Measurements from ENCODE around the gene DNER.

Gene DNER

GRCh38 chr2:229673676-229674075 lies 40.7 kb downstream of the DNER start:
- DNase-seq: peak in 1 of 58 donors; percentile 17

GRCh38 chr2:229672021-229672420 lies 42.3 kb downstream of the DNER start:
- DNase-seq: no peak

DNA sequence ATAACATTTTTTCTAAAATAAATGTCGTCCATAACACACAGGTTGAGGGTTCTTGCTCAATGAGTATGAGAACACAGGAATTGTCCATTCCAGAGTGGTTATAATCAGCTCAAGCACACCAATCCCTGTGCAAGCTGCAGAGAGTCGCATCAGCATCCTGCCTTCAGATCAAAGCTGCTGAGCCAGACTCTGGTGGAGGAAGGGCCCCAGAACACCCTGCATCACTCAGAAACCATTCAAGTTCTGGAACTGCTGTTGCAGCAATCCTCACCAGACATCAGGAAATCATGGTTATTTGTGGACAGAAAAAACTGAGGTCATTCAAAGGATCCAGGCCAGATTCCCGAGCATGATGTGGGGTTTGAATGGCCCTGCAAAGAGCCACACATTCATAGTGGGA lies 44.5 kb downstream of the DNER start:
- peak in 9 of 58 donors; percentile 3 to 36 (median 17) for DNase-seq

DNA sequence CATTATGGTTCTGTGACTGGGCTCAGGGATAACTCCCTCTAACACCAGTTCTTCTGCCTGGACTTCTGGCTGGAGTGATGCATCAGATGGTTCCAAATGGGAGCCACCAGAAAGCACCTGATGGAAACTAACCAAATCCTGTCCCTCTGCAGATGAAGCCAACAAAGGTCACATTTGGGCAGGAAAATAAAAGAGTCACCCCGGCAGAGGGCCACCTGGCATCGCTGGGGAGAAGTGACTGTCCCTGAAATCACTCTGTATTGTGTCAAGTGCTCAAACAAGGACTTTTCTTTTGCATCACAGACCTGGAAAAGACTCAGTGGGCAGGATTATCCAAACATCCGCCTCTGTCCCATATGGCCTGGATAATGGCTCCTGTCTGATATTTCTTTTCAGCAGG lies 47.5 kb downstream of the DNER start:
- no peak for DNase-seq

GRCh38 chr2:229665158-229665557 lies 49.2 kb downstream of the DNER start:
- peak in 24 of 58 donors; percentile 2 to 56 (median 24) for DNase-seq

DNA sequence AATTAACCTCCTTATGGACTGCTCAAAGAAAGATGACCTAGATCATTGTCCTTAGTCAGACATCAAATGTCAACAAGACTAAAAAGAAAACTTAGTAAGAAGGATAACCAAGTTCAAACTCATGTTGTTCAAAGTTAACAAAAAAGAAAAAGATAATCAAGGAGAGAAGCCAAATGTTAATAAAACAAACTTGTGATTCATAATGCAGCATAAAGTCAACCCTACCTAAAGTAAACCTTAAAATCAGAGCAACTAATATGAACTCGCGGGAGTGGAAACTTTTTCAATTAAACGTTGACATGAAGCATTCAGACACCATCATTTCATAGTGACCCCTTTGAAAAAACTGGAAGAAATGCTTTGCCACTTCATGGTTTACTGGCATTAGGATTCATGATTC lies 52.9 kb downstream of the DNER start:
- DNase-seq: no peak

DNA sequence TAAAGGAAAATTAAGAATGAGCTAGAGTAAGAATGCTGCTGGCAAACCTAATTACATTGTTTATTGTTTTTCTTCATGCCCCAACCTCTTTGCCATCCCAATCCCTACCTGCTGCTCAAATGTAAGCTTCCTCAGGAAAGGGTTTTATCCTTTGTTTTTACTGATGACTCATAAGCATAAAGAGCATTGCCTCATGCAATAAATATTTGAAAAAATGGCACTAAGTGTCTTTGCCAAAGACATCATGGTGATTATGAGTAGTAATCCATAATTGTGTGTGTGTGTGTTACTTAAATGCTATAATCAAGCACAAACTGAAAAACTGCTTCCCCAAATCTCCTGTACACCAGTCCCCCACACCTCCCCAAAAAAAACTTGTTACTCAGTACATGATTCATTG lies 53.4 kb downstream of the DNER start:
- no peak for DNase-seq

- no peak for DNase-seq
Observed at GRCh38 chr2:229660391-229660790, 54.0 kb downstream of the DNER start.

DNA sequence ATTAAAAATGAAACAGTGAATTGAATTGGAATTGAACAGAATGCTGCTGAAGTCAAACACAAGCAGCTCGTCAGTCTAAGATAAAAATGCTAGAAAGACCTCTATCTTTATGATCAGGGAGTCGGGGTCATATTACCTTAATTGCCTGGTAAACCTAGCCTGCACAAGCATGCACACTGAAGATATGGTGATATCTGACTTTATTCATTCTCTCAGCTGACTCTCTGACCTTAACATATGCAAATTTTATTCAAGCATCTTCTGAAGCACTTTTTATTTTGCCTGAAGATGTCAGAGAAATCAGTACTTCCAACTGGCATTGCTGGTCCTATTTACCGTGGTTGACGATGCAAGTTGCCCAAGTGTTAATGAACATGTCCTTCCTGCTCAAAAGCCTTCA lies 56.4 kb downstream of the DNER start:
- no peak for DNase-seq

GRCh38 chr2:229654437-229654836 lies 59.9 kb downstream of the DNER start:
- no peak for DNase-seq

GRCh38 chr2:229653531-229653930 lies 60.8 kb downstream of the DNER start:
- DNase-seq: no peak

DNA sequence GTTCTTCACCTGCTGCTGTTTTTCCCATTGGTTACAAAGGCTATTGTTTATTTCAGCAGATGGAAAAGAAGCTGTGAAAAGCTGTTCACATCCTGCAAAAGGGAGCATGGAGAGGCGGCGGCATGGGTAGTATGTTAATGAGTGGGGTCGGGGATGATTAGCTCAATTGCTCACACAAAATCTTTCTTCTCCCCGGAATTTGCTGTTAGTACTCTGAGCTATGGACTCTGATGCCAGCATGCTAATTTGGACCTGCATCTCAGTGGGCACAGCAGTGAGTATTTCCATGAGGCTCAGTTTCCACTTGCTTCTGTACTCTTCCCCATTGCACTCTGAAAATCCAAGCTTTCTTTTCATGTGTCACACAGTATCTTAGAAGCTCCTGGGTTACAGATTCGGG lies 61.6 kb downstream of the DNER start:
- DNase-seq: no peak

- DNase-seq: peak in 10 of 58 donors; percentile 7 to 50 (median 28)
Observed at GRCh38 chr2:229650901-229651300, 63.5 kb downstream of the DNER start.

GRCh38 chr2:229650059-229650458 lies 64.3 kb downstream of the DNER start:
- DNase-seq: no peak

DNA sequence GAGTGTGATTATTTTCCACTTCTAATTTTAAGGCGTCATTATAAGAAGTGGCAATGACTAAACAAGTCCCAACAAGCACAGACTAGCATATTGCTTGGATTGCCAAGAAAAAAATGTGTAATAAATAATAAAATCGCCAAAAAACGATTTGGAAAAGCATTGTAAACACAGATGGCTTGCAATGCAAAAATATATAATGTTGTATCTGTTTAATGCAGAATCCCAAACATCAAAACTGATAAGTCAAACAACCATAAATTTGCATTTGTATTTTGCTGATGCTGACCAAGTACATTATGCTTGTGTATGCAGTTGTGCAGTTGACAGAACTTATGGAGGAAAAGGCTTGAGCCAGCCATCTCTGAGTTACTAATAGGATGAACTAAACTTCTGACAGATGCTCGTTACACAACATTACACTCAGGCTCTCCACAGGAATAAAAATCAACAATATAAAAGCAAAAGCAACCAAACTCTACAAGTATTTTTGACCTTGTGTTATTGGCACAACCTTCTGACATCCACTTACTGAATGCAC lies 68.1 kb downstream of the DNER start:
- DNase-seq: no peak

GRCh38 chr2:229642371-229642770 lies 72.0 kb downstream of the DNER start:
- DNase-seq: no peak

- no peak for DNase-seq
Observed at GRCh38 chr2:229641676-229642075, 72.7 kb downstream of the DNER start.

DNA sequence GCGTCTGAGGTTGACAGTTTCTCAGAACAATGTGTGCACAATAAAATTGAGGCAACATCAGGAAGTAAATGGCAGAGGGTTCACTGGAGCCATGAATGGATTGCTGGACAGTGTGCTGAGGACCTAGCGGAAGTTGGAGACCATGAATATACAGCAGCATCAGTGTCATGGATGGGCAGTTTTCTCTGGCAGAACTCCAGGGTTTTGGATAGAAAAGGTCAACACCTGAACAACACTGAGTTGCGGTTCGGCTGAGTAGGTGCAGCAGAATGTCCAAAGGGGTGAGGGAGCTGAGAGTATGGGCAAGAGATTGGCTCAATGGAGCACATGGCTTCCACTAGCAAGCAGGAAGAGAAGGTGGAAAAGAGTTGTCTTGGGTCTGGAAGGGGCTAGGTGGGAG lies 73.7 kb downstream of the DNER start:
- DNase-seq: no peak

DNA sequence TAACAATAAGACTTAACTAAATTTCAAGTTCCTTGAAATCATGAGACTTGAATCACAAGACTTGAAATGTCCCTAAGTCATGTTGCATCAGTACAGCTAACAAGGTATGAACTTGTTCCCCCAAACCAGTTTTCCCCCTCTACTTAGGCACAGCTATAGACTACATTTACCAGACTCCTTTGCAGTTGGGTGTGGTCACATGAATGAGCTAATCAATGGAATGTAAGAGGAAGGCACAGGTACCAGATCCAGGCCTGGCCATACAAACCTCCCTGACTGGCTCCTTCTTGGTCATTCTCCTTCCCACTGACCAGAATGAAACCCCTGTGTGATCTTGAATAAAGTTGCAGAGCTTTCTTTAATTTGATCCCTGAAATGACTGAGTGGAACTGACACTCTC lies 77.8 kb downstream of the DNER start:
- no peak for DNase-seq

- no peak for DNase-seq
Observed at GRCh38 chr2:229635371-229635680, 79.0 kb downstream of the DNER start.

- peak in 54 of 58 donors; percentile 5 to 84 (median 54) for DNase-seq
Observed at GRCh38 chr2:229634601-229635370, 79.6 kb downstream of the DNER start.

DNA sequence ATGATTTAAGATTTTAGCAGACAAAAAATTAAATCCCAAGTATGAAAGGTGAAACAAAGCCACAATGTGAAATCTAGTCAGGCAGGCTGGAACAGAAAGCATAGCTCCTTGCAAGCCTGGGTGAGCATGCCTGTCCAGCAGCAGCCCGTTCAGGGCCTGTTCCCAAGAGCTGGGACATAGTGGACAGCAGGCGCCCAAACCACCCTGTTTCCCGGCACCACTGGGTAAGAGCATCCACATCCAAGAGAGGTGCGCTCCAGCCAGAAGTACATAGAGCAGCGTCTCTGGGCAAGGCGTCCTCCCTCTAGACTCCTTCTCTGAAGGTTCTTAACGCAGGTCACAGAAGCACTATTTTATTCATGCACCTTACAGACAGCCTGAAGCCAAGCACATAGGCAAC lies 80.8 kb downstream of the DNER start:
- peak in 22 of 58 donors; percentile 8 to 63 (median 23) for DNase-seq

DNA sequence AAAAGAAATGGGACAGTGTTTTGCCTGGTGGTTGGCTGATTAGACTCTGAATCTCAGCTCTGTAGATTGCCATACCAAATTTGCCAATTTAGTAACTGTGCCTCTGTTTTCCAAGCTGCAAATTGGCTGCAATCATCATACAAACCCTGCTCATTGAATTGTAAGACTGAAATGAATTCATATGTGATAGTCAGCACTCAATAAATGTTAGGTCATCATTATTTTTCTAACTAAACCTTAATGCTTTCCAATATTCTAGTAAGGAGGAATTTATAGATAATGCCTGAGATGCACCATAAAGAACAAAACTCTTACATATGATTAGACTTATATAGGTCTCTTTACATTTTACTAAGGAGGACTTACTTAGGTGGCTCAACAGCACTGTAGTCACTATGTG lies 85.3 kb downstream of the DNER start:
- DNase-seq: no peak

- no peak for DNase-seq
Observed at GRCh38 chr2:229627728-229628127, 86.6 kb downstream of the DNER start.

All from anterior cingulate cortex (tissue), 58 donors.